ENCODE data around the gene KCNQ1.

- TF ChIP-seq CTCF (IDR thresholded peaks at IDR 0.05; ENCODE audit: insufficient read depth, low read length, poor library complexity, severe bottlenecking): no peak
- no peak for TF ChIP-seq EZH2phosphoT487 (conservative IDR thresholded peaks at IDR 0.05; ENCODE audit: low read length)
Measured at GRCh38 chr11:2566223-2567025, 121.6 kb downstream of the KCNQ1 start.
